HG03571 (cell line): ENCODE data around the gene PRKD1.
"Not testable (repeated sequence)": the region's sequence is repeated elsewhere in the genome, so short reads cannot be mapped to it uniquely, and the experiment has no call there.

Experiments used
- ATAC-seq: cut with Tn5 transposase; IDR thresholded peaks from one replicate; pipeline ENCODE4 v1.9.1; 2021; ENCODE audit not compliant: unreplicated experiment

The PRKD1 gene

DNA sequence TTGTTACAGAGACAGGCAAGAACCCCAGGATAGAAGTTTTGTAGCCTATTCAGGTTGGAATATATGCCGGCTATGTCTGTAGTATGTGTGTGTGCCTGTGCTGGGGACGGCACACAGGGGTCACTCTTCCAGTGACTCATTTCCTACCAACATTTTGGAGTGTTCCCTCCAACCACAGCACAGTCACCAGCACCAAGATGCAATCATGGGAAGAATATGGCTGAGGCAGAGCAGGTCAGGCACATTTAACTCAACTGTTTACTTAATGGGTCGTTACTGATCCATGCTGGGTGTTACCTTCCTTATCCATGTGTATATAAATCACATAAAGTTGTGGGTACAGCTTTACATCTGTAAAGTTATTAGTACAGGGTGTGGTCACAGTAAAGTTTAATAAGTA is 178.3 kb downstream of the PRKD1 start:
- ATAC-seq, result no peak

DNA sequence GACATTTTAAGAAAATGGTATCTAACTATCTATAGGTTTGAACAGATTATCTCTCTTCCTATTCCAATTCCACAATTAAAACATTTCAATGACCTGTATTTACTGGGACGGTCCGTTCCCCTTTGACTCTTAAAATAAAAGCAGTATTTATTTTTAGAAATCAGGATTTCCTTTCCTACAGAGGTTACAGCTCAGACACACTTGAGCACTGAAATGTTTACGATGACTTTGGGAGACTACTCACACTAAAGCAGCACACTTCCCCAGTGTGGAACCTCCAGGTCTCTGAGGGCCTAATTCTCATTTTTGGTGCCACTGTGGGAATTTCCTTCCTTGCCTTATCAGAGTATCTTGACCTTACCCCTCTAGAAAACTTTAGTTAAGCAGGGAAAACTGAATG is 181.8 kb downstream of the PRKD1 start:
- no peak for ATAC-seq

DNA sequence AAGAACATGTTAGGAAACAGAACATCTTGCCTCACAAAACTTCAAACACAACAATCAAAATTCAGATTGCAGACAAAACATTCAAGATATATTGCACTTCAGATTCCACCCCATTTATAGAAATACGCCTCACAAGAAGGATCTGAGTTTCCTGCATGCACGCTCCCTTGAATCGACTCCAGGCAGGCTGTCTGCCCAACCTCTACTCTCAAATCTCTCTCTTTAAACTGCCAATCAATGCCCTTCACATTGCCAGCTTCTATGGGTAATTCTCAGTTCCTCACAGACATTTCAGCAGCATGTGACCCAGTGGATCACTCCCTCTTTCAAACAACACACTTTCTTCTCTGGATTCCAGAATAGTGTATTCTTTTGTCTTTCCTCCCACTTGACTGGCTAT is 184.1 kb downstream of the PRKD1 start:
- no peak for ATAC-seq

DNA sequence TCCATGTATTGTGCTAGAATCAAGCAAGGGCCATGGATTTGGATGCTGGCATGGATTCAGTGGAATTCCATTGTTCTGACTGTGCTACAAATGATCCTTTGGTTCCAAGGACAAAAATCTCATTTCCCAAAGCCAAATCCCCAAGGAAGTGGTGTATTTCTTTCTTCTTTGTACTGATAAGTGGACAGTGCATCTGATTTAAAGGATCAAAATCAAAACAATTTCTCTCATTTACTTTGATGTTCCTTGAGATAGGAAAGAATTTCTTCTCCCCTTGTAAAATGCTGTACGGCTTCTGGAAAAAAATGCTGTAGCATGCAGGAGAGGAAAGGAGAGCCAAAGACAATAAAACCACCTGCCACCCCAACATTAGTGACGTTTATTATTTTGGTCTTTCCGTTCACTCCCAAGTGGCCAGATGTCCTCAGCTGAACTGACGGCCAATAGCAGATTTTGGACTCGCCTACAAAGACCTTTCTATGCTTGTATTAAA is 185.7 kb downstream of the PRKD1 start:
- no peak for ATAC-seq

DNA sequence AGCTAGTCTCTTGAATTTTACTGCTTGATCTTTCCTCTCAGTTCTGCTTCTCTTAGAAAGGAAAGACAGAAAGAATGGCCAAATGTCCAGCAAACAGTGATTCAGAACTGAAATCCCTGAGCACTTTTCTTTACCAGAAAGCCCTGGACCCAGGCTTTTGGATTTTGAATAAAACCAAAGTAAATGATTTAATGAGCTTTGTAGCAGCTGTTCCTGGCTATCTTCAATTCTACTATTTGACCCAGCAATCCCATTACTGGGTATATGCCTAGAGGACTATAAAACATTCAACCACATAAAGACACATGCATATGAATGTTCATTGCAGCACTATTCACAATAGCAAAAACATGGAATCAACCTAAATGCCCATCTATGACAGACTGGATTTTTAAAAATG is 187.2 kb downstream of the PRKD1 start:
- no peak for ATAC-seq

DNA sequence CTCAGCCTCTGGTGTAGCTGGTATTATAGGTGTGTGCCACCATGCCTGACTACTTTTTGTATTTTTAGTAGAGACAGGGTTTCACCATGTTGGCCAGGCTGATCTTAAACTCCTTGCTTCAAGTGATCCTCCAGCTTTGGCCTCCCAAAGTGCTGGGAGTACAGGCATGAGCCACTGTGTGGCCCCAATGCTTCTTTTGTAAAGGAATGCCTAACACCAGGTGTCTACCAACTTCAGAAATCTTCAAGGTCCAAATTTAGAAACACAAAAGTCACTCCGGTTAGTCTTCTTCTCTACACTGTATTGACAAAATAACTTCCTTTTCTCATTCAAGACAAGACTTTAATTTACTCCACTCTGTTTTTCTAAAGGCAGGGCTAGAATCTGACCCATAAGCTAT is 188.7 kb downstream of the PRKD1 start:
- ATAC-seq, result no peak

DNA sequence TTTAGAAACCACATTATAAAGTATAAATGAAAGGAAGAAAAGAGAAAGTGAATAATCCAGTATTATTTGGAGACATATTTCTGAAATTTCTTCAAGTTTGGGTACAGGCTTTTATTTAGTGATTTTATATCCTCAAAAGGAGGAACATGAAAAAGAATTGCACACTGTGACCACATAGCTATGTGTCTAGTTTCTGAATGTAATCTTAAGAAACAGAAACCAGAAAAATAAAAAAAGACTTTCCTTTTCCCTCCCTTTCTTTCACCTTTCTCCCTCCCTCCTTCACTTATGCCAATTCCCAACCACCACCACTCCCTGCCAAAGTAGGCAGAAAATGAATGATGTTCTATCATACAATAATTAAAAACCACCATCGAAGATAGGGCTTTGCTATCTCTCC is 189.6 kb downstream of the PRKD1 start:
- ATAC-seq, result no peak

DNA sequence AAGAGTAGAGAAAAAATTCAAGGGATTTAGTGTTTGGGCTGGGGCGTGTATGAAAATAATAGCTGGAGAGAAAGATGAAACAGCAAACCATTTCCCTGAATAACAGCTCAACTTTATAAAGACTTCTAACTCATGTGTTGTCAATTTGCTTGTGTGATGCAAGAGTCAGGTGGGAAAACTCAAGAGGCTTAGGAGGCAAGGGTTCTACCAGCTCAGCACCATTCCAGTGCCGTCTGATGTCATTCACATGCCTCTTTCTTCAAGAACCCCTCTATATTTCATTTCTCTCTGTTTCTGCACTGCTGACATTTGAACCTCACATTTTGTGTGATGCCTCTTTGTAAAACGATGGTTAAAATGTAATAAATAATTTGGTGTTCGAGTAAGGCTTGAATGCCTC is 192.2 kb downstream of the PRKD1 start:
- no peak for ATAC-seq

DNA sequence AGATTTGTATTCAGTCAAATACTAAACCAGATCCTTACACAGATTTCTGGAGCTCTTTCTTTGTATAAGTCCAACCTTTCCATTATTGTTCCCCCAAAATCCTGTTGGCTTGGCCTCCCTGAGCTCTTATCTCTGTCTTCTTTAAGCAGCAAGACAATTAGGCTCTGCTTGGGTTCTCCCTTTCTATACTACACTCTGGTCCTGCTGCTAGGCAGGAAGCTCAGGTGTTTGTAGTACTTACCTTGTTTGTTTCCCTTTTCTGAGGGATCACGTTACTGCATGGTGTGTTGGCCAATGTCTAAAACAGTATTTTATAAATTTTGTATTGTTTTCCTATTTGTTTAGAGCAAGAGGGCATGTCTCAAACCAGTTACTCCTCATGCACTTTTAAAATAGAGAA is 192.9 kb downstream of the PRKD1 start:
- ATAC-seq, result no peak

DNA sequence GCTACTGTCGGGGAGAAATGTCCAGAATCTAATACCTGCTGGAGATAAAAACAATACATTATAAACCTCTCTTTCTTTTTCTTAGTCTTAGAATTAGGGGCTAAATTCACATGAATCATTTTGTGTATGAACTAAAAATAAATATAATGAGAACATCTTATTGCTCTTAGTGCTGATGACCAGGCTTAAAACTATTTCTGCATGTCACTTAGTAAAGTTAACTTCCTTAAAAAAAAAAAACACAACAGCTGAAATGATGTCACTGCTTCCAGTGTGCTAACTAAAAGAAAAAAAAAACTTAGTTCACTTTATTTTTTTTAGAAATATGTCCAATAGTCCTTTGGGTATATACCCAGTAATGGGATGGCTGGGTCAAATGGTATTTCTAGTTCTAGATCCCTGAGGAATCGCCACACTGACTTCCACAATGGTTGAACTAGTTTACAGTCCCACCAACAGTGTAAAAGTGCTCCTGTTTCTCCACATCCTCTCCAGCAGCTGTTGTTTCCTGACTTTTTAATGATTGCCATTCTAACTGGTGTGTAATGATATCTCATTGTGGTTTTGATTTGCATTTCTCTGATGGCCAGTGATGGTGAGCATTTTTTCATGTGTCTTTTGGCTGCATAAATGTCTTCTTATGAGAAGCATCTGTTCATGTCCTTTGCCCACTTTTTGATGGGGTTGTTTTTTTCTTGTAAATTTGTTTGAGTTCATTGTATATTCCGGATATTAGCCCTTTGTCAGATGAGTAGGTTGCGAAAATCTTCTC is 200.9 kb downstream of the PRKD1 start:
- not testable (repeated sequence) for ATAC-seq

DNA sequence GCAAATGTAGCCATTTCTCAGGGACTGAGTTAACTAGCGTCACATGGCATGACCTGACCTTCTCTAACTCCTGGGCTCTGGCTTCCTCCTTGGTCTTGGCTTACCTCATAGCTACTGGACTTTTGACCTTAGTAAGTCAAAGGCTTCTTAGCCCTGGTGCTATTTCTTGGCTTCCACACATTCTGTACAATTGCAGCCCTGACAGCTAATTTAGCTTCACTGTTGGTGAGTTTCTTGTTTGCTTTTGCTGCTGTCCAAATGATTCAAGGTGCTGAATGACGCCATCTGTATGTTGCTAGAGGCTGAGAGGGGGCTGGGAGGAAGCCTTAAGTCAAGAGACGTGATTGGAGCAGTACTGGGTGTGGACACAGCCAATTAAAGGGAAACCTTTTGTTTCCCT is 202.7 kb downstream of the PRKD1 start:
- no peak for ATAC-seq

DNA sequence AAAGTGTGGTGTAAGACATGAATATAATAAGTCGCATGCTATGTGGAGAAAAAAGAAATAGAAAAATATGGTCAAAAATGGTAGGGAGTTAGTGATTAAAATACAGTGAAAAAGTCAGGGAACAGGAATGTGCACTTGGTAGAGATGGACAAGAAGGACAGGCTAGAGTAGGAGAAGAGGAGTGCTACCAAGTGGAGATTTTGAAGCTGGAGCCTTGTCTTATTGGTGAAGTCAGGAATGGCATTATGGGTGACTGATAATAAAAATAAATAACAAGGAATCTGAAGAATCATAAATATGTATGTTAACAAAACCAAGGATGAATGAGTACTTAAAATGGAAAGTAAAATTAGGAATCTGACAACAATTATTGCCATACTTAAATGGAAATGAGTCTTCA is 204.8 kb downstream of the PRKD1 start:
- ATAC-seq, result no peak

DNA sequence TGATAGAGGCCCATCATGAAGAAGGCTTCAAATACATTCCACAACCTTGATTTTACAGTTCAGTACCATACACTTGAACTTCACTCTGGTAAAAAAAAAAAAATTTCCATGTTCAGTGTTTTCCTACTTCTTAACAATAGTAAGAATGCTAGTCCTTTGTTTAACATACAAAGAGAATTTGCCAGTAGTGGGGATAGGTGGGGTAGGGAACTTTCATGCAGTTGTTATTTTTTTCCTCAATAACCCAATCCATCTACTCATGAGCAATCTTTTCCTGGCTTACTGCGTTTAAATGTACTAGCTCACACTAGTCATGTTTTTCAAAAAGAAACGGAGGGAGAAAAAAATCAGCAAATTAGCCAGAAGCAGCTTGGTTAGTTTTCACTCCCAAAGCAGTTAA is 206.1 kb downstream of the PRKD1 start:
- no peak for ATAC-seq

DNA sequence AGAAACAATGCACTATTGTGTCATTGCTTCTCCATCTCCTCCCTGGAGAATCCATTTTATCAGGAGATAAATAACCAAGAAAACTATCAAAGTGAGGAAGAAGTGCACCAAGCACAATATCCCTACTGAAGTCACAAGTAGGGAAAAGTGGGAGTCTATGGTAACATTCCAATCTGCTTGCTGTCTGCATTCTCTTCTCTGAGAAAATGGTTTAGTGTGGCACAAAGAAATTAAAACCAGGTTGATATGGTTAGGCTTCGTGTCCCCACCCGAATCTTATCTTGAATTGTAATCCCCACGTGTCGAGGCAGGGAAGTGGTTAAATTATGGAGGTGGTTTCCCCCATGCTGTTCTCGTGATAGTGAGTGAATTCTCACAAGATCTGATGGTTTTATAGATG is 209.7 kb downstream of the PRKD1 start:
- no peak for ATAC-seq

DNA sequence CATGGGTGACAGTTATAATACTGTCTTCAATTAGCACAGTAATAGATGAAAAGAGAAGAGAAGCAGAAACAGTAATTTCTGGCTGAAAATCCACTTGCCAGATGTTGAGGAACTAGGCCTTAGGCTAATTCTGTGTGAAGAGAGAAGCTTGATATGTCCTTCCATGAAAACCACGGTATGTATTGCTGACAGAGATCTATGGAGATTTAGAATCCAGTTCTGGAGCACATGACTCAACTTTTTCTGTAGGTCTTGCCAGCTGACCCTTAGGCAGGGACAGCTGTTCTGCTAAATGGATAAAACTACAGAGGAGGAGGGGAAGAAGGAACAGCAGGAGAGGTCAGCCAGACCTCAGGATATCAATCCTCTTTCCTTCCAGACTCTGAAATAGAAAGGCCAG is 211.5 kb downstream of the PRKD1 start:
- no peak for ATAC-seq

DNA sequence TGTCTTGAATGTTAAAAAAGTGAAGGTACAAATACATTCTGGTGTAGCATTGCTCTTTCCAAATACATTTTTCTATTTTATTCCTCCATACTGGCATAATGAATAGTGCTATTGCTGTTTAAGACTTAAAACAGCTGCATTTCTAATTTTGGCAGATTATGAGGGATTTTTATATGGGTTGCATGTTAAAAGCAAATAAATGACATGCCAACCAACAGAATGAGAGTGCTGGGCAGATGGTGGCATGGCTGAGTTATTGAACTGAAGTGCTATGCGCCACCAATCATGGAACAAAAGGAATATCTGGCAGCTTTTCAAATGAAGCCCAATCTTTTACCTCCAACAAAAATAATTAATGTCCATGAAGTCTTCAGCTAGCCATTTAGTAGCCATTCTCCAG is 215.0 kb downstream of the PRKD1 start:
- no peak for ATAC-seq

DNA sequence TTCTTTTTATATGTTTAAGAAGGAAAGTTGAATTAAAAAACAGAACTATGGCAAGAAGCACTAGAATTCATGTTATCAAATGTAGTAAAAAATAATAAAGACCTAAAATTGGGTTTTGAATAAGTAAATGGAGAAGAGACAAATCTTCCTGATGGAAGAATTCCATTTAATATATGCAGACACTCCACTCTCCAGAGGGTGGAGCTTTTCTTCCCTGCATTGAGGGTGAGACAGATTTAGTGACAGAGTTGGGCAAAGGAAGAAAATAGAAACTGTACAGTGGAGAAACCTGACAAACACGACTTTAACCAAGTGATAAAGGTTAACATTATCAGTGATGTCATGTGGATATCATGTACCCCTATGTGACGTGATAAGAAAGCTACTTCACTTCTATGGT is 217.6 kb downstream of the PRKD1 start:
- ATAC-seq, result no peak

DNA sequence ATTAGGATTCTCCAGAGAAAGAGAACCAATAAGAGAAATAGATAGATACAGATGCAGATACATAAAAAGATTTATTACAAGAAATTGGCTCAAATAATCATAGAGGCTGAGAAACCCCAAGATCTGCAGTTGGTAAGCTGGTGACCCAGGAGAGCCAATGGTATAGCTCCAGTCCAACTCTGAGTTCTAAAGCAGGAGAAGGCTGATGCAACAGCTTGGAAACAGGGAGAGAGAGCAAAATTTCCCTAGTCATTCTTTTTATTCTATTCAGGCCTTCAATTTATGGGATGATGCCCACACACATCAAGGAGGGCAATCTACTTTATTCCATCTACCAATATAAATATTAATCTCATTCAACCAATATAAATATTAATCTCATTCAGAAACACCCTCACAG is 218.2 kb downstream of the PRKD1 start:
- no peak for ATAC-seq

DNA sequence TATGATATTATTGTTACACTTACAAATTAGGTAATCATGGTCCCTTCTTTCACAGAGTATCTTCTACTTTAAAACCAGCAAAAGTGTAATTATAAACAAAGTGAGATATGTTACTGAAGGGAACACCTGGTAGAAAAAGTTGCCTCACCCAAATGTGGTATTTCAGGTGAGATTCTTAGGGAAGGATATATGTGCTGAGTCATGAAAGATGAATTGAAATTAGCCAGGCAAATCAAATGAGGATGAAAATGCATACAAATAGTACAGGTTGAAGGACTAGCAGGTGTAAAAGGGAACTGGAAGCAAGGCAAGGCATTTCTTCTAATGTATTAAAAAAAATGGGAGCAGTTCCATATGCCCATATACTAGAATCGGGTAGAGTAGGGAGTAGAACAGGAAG is 220.9 kb downstream of the PRKD1 start:
- no peak for ATAC-seq

DNA sequence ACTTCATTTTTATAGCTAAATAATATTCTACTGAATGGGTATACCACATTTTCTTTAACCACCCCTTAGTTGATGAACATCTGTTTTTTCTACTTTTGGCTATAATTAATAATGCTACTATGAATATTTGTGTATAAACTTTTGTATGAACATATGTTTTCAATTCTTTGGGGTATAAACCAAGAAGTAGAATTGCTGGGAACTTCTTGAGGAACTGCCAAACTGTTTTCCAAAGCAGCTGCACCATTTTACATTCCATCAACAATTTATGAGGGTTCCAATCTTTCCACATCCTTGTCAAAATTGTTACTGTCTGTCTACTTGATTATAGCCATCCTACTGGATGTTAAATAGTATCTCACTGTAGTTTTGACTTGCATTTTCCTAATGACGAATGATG is 221.8 kb downstream of the PRKD1 start:
- ATAC-seq, result no peak

DNA sequence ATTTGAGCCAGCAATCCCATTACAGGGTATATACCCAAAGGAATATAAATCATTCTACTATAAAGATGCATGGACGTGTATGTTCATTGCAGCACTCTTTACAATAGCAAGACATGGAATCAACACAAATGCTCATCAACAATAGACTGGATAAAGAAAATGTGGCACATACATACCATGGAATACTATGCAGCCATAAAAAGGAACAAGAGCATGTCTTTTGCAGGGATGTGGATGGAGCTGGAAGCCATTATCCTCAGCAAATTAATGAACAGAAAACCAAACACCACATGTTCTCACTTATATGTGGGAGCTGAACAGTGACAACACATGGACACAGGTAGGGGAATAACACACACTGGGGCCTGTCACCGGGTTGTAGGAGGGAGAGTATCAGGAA is 238.1 kb downstream of the PRKD1 start:
- ATAC-seq, result not testable (repeated sequence)

DNA sequence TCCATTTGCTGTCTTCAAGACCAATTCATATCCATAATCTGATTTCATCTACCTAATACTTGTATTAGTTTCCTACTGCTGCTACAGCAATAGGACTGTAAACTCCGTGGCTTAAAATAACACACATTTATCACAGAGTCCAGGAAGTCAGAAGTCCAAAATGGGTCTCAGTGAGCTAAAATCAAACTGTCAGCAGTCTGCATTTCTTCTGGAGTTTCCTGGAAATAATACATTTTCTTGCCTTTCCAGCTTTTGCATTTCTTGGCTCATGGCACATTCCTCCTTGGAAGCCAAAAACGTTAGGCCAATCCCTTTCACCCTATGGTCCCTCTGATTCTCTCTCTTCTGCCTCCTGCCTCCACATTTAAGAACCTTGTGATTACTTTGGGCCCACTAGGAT is 239.8 kb downstream of the PRKD1 start:
- no peak for ATAC-seq

DNA sequence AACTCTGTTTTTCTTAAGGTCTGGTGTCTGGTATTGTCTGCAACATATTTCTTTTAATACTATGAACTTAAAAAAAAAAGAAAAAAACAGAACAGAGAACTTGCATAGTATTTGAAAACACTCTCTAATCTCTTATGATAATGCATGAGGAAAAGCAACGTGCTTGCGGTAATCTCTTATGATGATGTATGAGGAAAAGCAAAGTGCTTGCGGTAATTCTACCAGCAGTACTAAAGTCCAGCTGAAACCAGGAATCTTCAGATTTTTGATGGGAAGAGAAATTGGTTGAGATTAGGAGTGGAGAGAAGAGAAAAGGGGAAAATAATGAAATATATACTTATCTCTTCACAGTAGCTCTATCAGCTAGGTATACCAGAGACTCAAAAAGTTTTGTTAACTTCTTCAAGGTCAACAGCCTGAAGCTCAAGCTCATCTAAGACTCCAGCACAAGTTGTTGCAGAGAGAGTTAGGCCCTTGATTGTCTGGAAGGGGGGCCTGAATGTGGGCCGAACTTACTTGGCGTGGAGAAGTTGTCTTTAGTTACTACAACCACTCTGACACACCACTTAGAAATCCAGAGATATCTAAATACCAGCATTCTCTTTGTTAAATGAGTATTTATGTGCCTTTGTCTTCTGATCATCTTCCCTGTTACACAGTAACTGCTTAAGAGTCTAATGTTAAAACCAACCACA is 240.4 kb downstream of the PRKD1 start:
- ATAC-seq, result no peak
